SIG-M5 treated with dmso at 0.1 percent for 504 hours (cell line): ENCODE data around the gene FRMD4A.
"Not testable (repeated sequence)": the region's sequence is repeated elsewhere in the genome, so short reads cannot be mapped to it uniquely, and the experiment has no call there.

Source experiments
- DNase-seq: peaks from one replicate; lab custom pipeline; 2025; ENCODE audit not compliant: unreplicated experiment; lab: John Stamatoyannopoulos, UW

FRMD4A gene

GRCh38 chr10:13960603-13961002 lies 370.1 kb downstream of the FRMD4A start:
- DNase-seq: no peak

DNA sequence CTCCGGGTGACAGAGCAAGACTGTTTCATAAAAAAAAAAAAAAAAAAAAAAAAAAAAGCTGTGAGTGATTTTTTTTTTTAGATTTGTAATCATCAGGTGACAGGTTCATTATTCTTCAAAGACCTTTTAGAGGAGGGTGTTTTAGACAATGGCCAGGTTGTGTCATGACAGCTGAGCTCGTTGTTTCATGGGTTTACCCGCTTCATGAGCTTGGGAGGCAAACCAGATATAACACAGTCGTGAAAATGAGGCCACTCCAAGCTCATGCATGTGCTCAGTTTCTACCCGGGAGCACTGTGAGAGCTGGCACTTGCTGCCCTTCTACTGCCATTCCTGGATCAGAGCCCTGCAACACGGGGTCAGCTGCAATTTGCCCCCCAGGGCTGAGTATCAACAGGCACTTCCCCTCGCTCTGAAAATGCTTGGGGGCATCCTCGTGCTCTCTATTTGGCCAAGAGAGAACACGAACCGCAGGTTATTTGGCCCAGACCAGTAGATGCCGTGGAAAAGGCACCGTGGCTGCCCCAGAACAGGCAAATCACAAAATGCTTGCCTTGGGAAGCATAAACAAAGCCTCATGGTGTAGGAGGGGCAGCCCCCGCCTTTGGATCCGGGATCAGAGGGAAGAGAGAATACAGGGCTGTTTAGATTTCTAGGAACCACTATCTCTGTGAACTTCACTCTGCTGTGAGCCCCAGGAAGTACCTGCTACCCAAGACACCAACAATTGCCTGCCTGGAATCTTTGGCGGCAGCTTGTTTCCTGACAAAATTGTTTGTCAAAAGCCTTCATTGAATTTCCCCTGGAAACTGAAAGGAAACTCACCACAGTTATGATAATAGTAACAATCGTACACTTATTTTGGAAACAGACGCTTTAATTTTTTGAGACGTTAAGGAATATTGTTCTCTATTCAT lies 371.0 kb downstream of the FRMD4A start:
- no peak for DNase-seq

GRCh38 chr10:13957856-13958255 lies 372.9 kb downstream of the FRMD4A start:
- DNase-seq: no peak

DNA sequence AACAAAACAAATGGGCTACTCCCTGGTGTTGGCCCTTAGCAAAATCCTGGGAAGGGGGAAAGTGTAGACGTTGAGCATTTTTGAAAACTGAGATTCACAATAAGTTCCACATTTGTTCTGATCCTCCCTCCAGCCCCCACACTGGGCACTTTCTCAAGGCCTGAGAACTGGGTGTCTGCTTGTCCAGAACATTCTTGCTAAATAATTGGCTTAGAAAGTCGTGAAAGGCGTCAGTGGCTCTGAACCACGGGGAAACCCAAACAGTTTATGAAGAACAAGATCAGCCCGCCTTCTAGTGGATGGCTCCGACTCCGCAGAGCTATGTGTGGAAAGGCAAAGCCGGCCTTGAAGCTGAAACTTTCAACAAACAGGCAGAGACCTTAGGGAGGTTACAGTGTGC lies 373.9 kb downstream of the FRMD4A start:
- DNase-seq: no peak

GRCh38 chr10:13955409-13956068 lies 375.2 kb downstream of the FRMD4A start:
- no peak for DNase-seq

DNA sequence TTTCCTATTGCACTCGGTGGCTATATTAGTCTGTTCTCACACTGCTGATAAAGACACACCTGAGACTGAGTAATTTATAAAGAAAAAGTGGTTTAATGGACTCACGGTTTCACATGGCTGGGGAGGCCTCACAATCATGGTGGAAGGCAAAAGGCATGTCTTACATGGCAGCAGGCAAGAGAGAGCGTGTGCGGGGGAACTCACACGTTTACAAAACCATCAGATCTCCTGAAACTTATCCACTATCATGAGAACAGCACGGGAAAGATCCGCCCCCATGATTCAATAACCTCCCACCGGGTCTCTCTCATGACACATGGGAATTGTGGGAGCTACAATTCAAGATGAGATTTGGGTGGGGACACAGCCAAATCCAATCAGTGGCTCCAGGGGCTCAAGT lies 376.5 kb downstream of the FRMD4A start:
- not testable (repeated sequence) for DNase-seq

GRCh38 chr10:13953371-13953770 lies 377.4 kb downstream of the FRMD4A start:
- no peak for DNase-seq

DNA sequence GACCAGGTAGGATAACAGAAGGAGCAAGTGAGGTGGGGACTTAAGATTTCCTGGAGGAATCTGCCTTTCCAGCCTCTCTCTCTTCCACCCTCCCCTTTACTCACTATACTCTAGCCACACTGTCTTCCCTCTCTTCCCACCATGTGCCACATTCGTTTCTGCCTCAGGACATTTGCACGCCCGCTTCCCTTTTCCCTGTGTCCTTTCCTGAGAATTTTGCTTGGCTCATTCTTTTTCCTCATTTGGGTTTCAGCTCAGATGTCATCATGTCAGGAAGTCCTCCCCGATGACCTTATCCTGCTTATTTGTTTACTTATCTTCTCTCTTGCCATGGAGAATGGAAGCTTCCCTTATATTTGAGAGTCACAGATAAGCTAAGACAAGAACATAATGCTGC lies 380.2 kb downstream of the FRMD4A start:
- no peak for DNase-seq

GRCh38 chr10:13949844-13950542 lies 380.7 kb downstream of the FRMD4A start:
- no peak for DNase-seq

DNA sequence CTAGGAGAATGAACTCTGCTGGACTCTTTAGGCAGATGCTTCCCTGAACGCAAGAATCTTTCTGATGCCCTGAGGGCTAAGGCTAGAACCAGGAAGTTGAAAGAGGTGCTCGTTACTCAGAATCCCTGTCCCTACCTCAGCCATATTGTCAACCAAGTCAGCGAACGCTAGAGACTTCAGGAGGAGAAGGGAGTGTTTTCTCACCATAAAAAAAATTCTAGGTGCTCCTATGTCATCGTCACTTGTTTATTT lies 384.6 kb downstream of the FRMD4A start:
- no peak for DNase-seq

DNA sequence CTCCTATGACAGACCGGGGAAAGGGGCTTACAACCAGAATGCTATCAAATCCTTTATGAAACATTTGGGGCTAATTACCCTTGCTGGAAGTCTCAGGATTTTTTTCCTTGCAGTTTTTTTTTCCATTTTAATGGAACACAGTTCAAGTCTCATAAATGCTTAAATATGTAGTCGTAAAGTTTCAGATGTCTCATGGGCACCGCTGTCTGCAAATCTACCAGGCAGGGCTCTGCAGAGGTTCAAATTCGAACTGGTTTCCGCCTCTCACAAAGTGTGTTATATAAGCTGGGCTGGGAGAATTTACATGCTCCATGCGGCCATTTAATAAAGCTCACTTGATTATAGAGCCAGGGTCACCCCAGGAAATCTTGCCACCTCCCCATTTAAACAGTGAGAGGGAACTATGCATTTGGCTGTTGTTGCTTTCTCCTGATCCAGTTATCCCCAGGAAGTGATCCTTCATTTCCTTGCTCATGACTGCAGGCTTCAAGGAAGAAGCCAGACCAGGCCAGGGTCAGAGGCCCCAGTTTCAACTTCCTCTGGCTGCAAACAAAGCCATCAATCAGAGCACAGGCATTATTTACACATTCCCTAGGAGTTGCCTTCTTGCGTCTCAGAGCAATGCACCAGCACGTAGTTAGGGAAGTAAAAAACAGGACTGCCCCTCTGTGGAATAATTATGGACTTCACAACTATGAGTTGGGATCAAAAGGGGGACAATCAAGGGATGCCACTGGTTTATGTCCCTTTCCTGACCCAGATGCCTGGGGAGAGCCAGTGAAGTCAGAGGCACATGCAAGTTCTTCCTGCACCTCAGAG lies 385.1 kb downstream of the FRMD4A start:
- no peak for DNase-seq

GRCh38 chr10:13944823-13945222 lies 385.9 kb downstream of the FRMD4A start:
- DNase-seq: no peak

DNA sequence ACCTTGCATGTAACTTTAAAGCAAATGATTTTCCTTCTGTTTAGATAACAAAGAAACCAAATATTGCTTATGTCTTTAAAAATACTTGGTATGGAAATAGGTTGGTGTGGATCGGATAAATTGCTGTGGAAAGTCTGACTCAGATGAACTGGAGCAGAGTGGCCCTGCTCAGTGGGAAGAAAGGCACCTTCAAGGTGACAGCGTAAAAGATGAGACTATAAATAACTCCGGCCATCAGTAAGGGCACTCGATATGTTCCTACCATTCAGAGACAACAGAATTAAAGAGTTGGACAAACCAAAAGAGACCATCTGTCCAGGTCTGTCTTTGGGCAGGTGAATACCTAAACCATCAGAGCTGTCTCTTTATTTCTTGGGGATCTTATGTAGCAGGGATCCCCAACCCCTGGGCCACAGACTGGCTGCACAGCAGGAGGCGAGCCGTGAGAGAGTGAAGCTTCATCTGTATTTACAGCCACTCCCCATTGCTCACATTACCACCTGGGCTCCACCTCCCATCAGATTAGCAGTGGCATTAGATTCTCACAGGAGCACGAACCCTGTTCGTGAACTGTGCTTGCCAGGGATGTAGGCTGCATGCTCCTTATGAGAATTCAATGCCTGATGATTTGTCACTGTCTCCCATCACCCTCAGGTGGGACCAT lies 386.9 kb downstream of the FRMD4A start:
- no peak for DNase-seq

- no peak for DNase-seq
Observed at GRCh38 chr10:13942035-13942434, 388.7 kb downstream of the FRMD4A start.

- no peak for DNase-seq
Observed at GRCh38 chr10:13939391-13939790, 391.3 kb downstream of the FRMD4A start.

DNA sequence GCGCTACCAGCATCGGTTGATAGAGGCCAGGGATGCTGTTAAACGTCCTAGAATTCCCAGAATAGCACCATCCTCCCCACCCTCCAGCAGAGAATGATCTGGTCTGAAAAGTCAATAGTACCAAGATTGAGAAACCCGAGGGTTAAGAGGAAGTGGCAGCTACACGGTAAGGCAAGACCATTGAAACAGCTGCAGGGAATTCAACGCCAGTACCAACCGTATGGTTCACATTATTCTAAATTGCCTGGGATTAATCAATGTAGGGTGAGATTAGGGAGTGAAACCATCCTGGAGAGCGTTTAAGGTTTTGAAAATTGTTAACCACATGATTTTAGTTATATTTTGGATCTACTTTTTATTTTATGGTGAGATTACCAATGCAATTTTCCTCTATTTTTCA lies 391.8 kb downstream of the FRMD4A start:
- DNase-seq: peak; percentile 13

- DNase-seq: no peak
Observed at GRCh38 chr10:13936826-13937225, 393.9 kb downstream of the FRMD4A start.

DNA sequence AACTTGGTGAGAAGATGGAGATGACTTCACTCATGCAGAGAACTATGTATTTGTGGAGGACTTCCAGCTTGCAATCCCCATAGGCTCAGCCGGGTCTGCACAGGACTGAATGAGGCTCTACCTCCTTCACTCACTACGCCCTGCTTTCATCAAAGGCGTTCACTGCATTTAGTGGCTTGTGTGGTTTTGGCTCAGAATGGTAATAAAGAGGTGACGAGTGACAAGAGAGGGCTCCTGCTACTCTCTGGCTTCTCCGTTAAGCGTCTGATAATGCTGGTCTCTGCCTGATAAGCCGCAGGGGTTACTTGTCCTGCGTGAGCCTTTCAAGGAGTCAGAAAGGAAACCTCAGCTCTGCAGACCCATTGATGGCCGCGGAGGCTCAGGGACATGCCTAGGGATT lies 400.6 kb downstream of the FRMD4A start:
- no peak for DNase-seq

GRCh38 chr10:13928451-13928850 lies 402.3 kb downstream of the FRMD4A start:
- no peak for DNase-seq

DNA sequence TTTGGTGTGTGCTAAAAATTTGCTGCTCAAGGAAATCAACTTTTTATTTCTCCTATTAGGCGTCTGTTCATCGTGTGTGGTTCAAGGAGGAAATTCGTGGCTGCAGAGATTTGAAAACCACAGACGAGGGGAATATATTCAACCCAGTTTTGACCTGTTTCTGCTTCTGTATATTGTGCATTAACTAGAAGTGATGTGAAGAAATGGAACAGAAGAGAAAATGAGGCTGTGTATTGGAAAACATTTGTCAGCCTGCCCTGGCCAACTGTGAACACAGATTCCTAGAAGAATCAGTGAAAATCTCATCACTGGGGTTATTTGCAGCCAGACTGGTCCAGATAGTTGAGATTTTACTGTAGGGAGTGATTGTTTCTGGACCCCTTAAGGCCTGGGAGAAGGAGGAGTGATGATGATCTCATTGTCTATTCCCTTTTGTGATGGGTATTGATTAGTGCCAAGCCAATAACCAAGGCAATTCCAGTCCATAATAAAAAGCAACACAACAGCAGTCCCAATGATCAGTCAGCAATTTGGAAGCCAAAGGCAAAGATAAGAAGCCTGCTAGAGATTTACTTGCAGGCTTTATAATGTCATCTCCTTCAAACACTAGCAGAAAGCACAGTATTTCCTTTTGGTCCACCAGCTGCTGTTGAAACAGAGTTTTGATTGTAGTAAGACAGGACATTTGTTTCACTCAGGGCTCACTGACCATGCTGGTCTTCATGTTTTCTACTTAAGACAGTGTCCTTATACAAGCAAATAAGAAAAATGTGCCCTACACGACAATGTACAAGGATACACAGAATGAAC lies 404.5 kb downstream of the FRMD4A start:
- DNase-seq: no peak
